ENCODE data around the gene TPD52L3. TPM values are rescaled to one million over a fixed set of nuclear protein-coding genes. Genes with fewer than 3 reads are reported as not detected.

The TPD52L3 gene
- total RNA-seq, 1 donor from 2014 or later: not detected

DNA sequence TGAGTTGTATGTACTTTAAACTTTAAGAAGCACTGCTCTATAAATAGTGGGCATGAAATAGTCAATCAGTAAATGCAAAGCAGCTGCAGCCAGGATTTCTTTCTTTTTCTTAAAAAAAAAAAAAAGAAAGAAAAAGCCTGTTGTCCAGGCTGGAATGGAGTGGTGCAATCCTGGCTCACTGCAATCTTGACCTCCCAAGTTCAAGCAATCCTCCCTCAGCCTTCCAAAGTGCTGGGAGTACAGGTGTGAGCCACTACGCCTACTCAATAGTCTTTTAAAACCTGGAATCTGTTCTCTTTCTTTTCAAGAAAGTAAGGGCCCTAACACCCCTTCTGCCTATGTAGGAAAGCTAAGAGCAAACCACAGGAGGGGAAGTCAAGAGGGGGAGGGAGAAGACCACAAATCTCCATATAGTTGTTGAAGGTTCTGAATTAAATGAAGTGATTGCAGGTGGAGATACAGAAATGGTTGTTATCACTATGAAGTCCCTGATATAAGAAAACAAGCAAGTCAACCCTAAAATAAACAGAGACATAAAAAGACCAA, 20.6 kb upstream of the TPD52L3 start:
- intact Hi-C loops (cut with DNase I): loop anchor here (5.0 to 10.0 kb wide), 2 partner anchors 110 to 253 kb away; no protein-coding TSS in a partner anchor
- no peaks in the 10 kb centered on the region for H3K9me3 ChIP-seq
- H3K27ac ChIP-seq: no peak overlapping the region
- TF ChIP-seq POLR2AphosphoS5 (IDR thresholded peaks at IDR 0.05; ENCODE audit: insufficient read depth in 1 of 2, low read depth in 1 of 2): no peak
- no peak for TF ChIP-seq POLR2A (IDR thresholded peaks at IDR 0.05)
- TF ChIP-seq, protein P1, sequence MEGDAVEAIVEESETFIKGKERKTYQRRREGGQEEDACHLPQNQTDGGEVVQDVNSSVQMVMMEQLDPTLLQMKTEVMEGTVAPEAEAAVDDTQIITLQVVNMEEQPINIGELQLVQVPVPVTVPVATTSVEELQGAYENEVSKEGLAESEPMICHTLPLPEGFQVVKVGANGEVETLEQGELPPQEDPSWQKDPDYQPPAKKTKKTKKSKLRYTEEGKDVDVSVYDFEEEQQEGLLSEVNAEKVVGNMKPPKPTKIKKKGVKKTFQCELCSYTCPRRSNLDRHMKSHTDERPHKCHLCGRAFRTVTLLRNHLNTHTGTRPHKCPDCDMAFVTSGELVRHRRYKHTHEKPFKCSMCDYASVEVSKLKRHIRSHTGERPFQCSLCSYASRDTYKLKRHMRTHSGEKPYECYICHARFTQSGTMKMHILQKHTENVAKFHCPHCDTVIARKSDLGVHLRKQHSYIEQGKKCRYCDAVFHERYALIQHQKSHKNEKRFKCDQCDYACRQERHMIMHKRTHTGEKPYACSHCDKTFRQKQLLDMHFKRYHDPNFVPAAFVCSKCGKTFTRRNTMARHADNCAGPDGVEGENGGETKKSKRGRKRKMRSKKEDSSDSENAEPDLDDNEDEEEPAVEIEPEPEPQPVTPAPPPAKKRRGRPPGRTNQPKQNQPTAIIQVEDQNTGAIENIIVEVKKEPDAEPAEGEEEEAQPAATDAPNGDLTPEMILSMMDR (IDR thresholded peaks at IDR 0.05): no peak
- DNase-seq (ENCODE audit: extremely low spot score in 2 of 2): no peak
- no peaks in the 10 kb centered on the region for H3K27me3 ChIP-seq
- H3K4me3 ChIP-seq: no peak overlapping the region
- no peaks in the 10 kb centered on the region for H3K36me3 ChIP-seq
- H3K4me1 ChIP-seq: no peaks in the 10 kb centered on the region

DNA sequence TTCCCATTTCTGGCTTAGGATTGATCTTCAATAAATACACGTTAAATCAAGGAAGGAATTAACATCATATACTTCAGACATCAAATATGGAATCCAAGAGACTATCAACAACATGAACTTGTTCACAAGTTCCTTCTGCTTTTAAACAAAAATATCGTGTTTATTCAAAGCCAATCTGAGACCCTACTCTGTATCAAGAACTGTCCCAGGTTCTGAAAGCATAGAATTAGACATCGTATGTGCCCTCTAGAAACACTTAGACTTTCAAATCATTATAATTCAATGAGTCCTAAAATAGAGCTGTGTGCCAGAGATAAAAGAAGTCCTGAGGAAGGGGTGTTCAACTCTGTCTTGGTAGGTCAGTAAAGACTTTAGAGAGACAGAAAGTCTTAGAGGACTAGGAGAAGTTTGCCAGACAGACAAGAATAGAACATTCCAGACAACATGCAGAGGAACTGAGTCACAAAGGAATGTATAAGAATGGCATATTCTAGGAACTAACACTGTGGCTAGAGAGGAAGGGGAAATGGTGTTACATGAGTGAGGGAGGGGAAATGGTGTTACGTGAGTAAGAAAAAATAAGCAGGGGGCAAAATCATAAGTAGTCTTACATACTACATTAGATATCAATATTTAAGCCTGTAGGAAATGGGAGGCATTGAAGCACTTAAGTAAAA, 2.9 kb downstream of the TPD52L3 start:
- TF ChIP-seq, protein P1 (IDR thresholded peaks at IDR 0.05): no peak
- TF ChIP-seq POLR2A (IDR thresholded peaks at IDR 0.05) (no peak), POLR2AphosphoS5 (IDR thresholded peaks at IDR 0.05; ENCODE audit: insufficient read depth in 1 of 2, low read depth in 1 of 2) (no peak)
- Histone ChIP-seq H3K4me3 (no peak overlapping the region), H3K9me3 (no peaks in the 10 kb centered on the region), H3K27me3 (no peaks in the 10 kb centered on the region), H3K4me1 (no peaks in the 10 kb centered on the region), H3K36me3 (no peaks in the 10 kb centered on the region), H3K27ac (no peak overlapping the region)
- DNase-seq (ENCODE audit: extremely low spot score in 2 of 2): no peak
- intact Hi-C loops (cut with DNase I): no loop called here

DNA sequence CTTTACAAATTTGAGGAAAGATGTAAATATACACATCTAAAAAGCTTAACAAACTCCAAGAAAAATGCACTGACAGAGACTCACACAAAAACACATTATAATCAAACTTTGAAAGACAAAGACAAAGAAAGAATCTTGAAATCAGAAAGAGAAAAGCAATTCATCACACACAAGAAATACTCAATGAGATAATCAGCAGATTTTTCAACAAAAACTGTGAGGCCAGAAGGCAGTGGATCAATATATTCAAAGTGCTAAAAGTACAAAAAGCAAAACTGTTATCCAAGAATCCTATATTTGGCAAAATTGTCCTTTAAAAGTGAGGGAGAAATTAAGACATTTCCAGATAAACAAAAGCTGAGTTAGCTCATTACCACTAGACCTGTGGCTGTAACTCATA, 6.1 kb downstream of the TPD52L3 start:
- Histone ChIP-seq H3K36me3 (no peaks in the 10 kb centered on the region), H3K27me3 (no peaks in the 10 kb centered on the region), H3K4me1 (no peaks in the 10 kb centered on the region), H3K27ac (no peak overlapping the region), H3K9me3 (no peaks in the 10 kb centered on the region), H3K4me3 (no peak overlapping the region)
- no peak for DNase-seq (ENCODE audit: extremely low spot score in 2 of 2)
- intact Hi-C loops (cut with DNase I): no loop called here
- no peak for TF ChIP-seq POLR2AphosphoS5 (IDR thresholded peaks at IDR 0.05; ENCODE audit: insufficient read depth in 1 of 2, low read depth in 1 of 2)
- TF ChIP-seq, protein P1 (IDR thresholded peaks at IDR 0.05): no peak
- no peak for TF ChIP-seq POLR2A (IDR thresholded peaks at IDR 0.05)

DNA sequence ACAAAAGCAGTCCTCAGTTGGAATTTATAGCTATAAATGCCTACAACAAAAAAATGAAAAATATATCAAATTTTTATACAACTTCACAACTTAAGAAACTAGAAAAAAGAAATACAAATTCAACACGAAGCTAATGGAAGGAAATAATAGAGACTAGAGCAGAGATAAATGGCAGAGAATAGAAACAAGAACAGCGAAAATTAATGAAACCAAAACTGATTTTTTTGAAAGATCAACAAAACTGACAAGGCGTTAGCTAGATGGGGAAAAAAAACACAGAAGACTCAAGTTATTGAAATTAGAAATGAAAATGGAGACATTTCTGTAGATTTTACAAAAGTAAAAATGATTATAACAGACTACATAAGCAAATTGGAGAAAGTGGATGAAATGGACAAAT, 20.6 kb downstream of the TPD52L3 start:
- Histone ChIP-seq H3K4me3 (no peak overlapping the region), H3K9me3 (no peaks in the 10 kb centered on the region), H3K36me3 (no peaks in the 10 kb centered on the region), H3K27ac (no peak overlapping the region), H3K27me3 (no peaks in the 10 kb centered on the region), H3K4me1 (no peaks in the 10 kb centered on the region)
- intact Hi-C loops (cut with DNase I): no loop called here
- no peak for DNase-seq (ENCODE audit: extremely low spot score in 2 of 2)
- TF ChIP-seq POLR2AphosphoS5 (IDR thresholded peaks at IDR 0.05; ENCODE audit: insufficient read depth in 1 of 2, low read depth in 1 of 2): no peak
- TF ChIP-seq, protein P1 (IDR thresholded peaks at IDR 0.05): no peak
- no peak for TF ChIP-seq POLR2A (IDR thresholded peaks at IDR 0.05)

DNA sequence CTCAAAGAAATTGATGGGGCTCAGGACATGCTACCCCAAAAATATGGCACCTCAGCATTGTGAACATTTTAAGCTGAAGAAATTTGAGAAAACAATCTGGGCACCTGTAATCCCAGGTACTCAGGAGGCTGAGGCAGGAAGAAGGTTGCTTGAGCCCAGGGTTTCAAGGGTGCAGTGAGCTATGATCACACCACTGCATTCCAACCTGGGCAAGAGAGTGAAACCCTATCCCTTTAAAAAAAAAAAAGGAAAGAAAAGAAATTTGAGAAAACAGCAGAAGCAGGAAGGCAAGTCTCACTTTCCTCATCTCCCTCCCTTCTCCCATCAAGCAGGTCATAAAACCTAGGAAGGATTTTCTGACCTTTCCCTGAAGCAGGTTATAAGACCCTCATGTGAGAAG, 23.6 kb downstream of the TPD52L3 start:
- no peaks in the 10 kb centered on the region for H3K27me3 ChIP-seq
- H3K4me1 ChIP-seq: no peaks in the 10 kb centered on the region
- H3K27ac ChIP-seq: no peak overlapping the region
- DNase-seq (ENCODE audit: extremely low spot score in 2 of 2): no peak
- H3K36me3 ChIP-seq: no peaks in the 10 kb centered on the region
- TF ChIP-seq, protein P1 (IDR thresholded peaks at IDR 0.05): no peak
- TF ChIP-seq POLR2AphosphoS5 (IDR thresholded peaks at IDR 0.05; ENCODE audit: insufficient read depth in 1 of 2, low read depth in 1 of 2) (no peak), POLR2A (IDR thresholded peaks at IDR 0.05) (no peak)
- H3K9me3 ChIP-seq: no peaks in the 10 kb centered on the region
- intact Hi-C loops (cut with DNase I): no loop called here
- no peak overlapping the region for H3K4me3 ChIP-seq
